ENCODE data around the gene RMI1.

DNA sequence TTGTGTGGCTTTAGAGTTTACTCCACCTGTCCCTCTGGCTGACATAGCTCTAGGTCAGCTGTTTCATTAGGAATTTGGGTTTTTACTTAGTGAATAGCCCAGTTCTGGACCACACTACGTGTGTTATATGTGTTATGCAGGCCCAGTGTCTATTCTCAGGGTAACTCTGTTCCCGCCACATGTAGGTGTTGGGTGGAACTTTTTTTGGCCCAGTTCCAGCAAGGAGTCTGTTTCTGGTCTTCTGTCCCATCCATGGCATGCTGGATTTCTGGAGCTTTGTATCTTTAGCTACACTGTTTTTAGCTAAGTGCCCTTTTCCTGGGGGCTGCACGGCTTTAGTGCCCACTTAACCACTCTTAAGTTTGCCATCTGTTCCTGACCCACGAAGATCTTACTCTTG lies 15.5 kb downstream of the RMI1 start:
- TF ChIP-seq, protein P1, sequence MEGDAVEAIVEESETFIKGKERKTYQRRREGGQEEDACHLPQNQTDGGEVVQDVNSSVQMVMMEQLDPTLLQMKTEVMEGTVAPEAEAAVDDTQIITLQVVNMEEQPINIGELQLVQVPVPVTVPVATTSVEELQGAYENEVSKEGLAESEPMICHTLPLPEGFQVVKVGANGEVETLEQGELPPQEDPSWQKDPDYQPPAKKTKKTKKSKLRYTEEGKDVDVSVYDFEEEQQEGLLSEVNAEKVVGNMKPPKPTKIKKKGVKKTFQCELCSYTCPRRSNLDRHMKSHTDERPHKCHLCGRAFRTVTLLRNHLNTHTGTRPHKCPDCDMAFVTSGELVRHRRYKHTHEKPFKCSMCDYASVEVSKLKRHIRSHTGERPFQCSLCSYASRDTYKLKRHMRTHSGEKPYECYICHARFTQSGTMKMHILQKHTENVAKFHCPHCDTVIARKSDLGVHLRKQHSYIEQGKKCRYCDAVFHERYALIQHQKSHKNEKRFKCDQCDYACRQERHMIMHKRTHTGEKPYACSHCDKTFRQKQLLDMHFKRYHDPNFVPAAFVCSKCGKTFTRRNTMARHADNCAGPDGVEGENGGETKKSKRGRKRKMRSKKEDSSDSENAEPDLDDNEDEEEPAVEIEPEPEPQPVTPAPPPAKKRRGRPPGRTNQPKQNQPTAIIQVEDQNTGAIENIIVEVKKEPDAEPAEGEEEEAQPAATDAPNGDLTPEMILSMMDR (IDR thresholded peaks at IDR 0.05), result no peak
- TF ChIP-seq POLR2A (IDR thresholded peaks at IDR 0.05), result no peak

Measured in uterus (tissue), 2 donors.